Epidermal melanocyte (primary cell): Measurements from ENCODE around the gene ANKRD34A.
"Not testable (repeated sequence)": the region's sequence is repeated elsewhere in the genome, so short reads cannot be mapped to it uniquely, and the experiment has no call there.

ENCODE experiments used
- DNase-seq: peaks from one replicate; pipeline ENCODE4 v3.0.0; 2011; ENCODE audit warnings: low spot score; ENCODE audit not compliant: insufficient read length

Gene ANKRD34A

GRCh38 chr1:145947551-145947950 lies 16.8 kb downstream of the ANKRD34A start:
- DNase-seq, result no peak

DNA sequence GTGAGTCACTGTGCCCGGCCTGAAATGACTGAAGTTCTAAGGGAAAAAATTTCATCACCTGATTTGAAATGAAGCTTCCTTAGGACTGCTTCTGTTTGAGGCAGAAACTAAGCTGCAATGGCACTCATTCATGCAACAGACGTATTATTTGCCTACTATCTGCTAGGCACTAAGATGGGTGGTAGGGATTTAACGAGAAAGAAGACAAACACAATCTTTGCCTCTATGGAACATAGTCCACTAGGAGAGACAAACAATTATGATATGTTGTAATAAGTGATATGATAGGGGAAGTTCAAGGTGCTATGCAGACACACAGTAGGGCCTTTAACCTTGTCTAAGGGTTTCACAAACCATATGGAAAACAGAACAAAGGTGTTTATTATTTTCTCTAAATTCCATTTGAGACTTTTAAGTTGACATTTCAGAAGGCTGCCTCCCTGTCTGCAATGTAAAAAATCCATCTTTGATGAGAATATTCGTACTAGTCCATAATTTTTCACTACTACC lies 17.8 kb downstream of the ANKRD34A start:
- DNase-seq, result no peak

DNA sequence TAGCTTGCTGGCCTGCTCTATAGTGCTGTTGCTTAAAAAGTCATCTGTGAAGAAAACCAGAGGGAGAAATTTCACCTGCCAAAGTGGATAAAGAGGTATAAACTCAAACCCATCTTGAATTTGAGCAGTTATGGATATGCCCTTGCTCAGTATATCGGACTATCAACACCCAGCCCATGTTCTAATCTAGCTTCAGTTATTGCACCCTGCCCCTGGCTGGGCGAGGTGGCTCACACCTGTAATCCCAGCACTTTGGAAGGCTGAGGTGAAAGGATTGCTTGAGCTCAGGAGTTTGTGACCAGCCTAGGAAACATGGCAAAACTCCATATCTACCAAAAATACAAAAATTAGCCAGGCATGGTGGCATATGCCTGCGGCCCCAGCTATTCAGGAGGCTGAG lies 19.8 kb downstream of the ANKRD34A start:
- no peak for DNase-seq

- no peak for DNase-seq
Measured at GRCh38 chr1:145942871-145943270, 21.5 kb downstream of the ANKRD34A start.

- no peak for DNase-seq
Measured at GRCh38 chr1:145942405-145942804, 22.0 kb downstream of the ANKRD34A start.

- DNase-seq, result no peak
Measured at GRCh38 chr1:145937436-145937835, 26.9 kb downstream of the ANKRD34A start.

- DNase-seq, result no peak
Measured at GRCh38 chr1:145936247-145936646, 28.1 kb downstream of the ANKRD34A start.

- no peak for DNase-seq
Measured at GRCh38 chr1:145935708-145936107, 28.7 kb downstream of the ANKRD34A start.

DNA sequence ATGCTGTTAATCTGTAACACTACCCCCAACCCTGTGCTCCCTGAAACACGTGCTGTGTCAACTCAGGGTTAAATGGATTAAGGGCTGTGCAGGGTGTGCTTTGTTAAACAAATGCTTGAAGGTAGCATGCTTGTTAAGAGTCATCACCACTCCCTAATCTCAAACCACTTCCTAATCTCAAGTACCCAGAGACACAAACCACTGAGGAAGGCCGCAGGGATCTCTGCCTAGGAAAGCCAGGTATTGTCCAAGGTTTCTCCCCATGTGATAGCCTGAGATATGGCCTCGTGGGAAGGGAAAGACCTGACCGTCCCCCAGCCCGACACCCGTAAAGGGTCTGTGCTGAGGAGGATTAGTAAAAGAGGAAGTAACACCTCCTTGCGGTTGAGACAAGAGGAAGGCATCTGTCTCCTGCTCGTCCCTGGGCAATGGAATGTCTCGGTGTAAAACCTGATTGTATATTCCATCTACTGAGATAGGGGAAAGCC lies 31.8 kb downstream of the ANKRD34A start:
- DNase-seq, result not testable (repeated sequence)

DNA sequence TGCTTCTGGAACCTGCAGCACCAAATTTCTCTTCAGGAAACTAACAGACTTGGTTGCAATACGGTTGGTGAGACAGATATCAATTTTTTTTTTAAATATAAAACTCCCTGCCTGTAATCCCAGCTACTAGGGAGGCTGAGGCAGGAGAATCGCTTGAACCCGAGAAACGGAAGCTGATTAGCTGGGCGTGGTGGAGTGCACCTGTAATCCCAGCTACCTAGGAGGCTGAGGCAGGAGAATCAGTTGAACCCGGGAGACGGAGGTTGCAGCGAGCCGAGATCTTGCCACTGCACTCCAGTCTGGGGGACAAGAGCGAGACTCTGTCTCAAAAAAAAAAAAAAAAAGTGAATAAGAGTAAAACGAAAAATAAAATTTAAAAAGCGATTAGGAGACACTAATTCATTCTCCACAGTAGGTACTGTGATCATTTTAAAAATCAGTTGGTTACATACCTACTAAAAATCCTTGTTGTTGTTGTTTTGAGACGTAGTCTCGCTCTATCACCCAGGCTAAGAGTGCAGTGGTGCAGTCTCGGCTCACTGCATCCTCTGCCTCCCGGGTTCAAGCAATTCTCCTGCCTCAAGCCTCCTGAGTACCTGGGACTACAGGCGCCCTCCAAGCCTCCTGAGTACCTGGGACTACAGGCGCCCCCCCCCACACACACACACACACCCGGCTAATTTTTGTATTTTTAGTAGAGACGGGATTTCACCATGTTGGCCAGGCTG lies 36.3 kb downstream of the ANKRD34A start:
- DNase-seq, result no peak

DNA sequence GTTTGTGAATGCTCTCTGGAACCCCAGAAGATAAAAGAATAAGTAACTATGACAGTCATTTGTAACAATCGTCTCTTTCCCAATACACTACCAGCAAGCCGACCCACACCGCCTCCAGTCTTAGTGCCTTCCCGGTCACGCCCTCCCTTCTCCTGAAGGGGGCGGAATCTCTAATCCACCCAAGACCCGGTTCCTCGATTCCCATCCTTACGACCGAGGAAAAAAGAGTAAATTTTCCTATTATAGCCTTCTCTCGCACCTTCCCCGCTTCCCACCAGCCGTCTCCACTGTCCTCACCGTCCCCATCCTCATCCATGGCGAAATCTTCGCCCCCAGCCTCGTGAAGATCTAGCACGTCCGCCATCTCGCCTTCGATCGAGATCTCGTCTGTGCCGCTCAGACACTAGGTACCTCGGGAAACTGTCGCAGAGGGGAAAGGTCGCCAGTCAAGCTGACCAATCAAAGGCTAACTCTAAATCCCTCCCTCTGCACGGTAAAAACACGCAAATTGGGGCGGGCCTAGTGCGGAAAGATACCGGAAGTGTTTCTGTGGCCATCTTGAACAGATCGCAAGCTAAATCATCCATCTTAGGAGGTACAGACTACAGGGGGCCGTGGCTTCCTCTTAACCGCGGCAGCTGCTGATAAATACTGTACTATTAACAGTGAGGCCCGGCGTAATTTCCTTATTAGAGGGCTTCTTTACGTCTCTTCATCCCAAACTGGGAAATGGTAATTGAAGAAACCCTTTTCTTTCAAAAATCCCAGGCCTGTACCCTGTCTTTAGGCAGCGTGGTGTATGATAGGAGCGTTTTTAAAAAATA lies 37.1 kb downstream of the ANKRD34A start, which contains the start of gene RBM8A:
RBM8A (minus strand) TSS at position 422 of the 824 bp plus-strand sequence; CDS start at position 364, 58 bp downstream.
- peak; percentile 74 for DNase-seq

DNA sequence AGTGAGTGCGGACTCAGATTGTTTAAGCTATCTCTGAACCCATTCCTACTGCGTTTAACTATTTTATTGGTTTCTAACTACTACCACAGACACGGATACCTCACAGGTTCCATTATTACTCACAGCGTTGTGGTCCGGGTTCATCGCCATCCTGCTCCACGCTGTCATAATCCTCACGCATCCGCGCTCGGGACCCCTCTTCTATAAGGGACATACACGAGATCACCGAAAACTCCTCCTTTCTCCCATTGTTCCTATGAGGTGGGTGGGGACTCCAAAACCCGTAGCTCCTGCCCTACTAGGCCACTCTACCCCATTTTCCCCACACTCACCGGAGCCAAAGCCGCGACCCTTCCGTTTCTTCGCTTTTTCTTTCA lies 37.7 kb downstream of the ANKRD34A start:
- DNase-seq, result no peak

DNA sequence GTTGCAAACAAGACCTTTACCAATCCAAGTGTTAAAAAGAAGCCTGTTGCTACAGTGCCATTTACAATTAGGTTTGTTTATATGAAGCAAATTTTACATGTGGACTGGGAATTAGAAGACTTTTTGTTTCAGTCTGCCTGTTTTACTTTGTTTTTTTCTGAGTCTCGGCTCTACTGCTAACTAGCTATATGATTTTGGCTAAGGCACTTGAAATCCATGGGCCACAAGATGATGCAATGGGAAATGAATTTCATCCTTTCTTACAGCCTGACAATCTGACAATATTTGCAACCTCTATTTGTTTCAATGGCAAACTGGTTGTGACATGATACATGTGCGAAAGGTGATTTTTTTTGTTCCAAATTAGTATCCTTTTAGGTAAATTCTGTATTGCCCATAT lies 42.1 kb downstream of the ANKRD34A start:
- no peak for DNase-seq

GRCh38 chr1:145920297-145920696 lies 44.1 kb downstream of the ANKRD34A start:
- not testable (repeated sequence) for DNase-seq

GRCh38 chr1:145918992-145919939 lies 45.1 kb downstream of the ANKRD34A start:
- no peak for DNase-seq

DNA sequence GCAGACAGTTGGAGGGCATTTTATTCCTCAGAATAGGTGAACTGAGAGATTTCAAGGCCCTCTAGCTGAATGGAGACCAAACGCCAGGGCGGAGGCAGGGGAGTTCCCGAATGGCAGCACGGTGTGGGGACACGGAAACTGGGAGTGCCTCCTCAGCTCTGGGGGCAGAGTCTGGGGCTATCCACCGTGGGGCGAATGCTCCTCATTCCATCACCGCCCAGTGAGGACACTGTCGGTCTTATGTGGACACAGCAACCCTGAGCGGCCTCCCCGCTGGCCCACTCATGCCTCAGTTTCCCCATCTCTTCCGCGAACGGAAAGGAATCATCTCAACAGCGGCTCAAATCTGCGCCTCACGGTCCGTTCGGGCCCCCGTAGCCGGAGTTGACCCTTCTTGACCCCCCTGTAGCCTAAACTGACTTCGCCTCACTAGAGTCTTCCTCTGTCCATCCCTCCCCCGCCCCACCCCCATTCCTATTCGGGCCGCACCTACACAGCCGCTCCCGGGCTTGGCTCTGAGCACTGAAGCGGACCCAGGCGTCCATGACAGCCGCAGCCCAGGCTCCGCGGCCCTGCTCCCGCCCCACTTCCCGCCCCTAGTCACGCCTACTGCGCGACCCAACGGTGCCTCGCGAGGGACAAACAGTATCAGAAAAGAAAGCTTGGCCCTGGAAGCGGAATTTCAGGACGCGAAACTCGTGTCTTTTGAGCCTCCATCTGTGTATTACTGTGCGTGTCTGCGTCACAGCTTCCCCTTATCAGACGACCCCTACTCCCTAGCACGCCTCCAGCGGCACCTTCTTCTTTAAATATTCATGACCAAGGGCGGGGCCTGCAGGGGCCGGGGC lies 46.0 kb downstream of the ANKRD34A start, which contains the start of gene PEX11B:
PEX11B (minus strand) TSS at position 574 of the 848 bp plus-strand sequence; CDS start at position 545, 29 bp downstream.
- peak; percentile 74 for DNase-seq

DNA sequence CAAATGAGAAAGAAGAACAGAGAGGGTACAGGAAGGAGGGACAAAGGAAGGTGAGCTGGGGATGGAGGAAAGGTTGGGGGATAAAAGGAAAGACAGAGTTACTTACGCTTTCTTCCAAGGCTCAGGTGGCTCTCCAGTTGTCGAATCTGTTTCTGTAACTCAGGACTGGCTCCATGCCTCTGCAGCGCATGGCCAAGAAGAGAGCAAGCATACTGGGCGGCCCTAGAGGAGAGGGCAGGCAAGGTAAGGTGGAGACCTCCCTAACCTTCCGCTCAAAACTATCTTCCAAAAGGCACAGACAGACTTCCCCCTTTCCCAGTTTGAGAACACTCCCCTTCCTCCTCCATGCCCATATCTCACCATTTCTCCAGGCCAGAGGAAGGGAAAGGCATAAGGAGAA lies 46.8 kb downstream of the ANKRD34A start:
- no peak for DNase-seq

- no peak for DNase-seq
Measured at GRCh38 chr1:145916745-145917144, 47.6 kb downstream of the ANKRD34A start.

DNA sequence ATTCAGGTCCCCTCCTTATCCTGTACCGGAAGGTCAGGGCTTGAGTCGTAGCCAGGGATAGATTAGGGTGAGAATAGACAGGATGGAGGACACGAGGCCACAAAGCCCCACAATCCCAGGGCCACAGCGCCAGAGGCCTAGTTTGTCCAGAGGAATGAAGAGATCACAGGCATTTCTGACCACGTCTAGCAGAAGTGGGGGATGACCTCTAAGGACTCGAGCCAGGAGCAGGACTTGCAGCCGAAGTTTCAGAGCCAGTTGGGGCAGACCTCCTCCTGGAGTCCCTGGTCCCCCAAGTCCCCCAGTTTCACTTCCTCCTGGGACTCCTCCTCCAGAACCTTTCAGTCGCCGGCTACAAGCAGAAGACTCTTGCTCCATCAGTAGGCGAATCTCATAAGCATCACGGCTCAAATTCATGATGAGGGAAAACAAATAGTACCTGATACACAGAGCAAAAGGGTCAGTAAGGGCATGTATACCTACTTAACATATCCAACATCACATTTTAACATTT lies 52.2 kb downstream of the ANKRD34A start:
- no peak for DNase-seq
